HG03571 (cell line): Measurements from ENCODE around the gene ANKRD50.

Experiments used
- ATAC-seq: cut with Tn5 transposase; IDR thresholded peaks from one replicate; pipeline ENCODE4 v1.9.1; 2021; ENCODE audit not compliant: unreplicated experiment

The ANKRD50 gene

GRCh38 chr4:124640022-124640730 is 72.4 kb downstream of the ANKRD50 start:
- no peak for ATAC-seq

GRCh38 chr4:124637321-124637720 is 75.2 kb downstream of the ANKRD50 start:
- ATAC-seq = no peak

GRCh38 chr4:124636788-124637187 is 75.7 kb downstream of the ANKRD50 start:
- ATAC-seq = no peak

- no peak for ATAC-seq
These were observed 77.2 kb downstream of the ANKRD50 start for GRCh38 chr4:124635331-124635730.

- no peak for ATAC-seq
These were observed 79.1 kb downstream of the ANKRD50 start for GRCh38 chr4:124633285-124633941.

GRCh38 chr4:124632439-124632838 is 80.1 kb downstream of the ANKRD50 start:
- no peak for ATAC-seq

- ATAC-seq = no peak
These were observed 80.8 kb downstream of the ANKRD50 start for GRCh38 chr4:124631760-124632159.

- no peak for ATAC-seq
These were observed 82.9 kb downstream of the ANKRD50 start for GRCh38 chr4:124629681-124630080.
